HUES6 (cell line): Measurements from ENCODE around the gene SAMD3.
"Not testable (repeated sequence)": the region's sequence is repeated elsewhere in the genome, so short reads cannot be mapped to it uniquely, and the experiment has no call there.

Source experiments
- H3K27ac ChIP-seq: 2 replicates; pipeline ENCODE4 v1.7.0; 2013; ENCODE audit warnings: low read depth, mild to moderate bottlenecking, low read length, inconsistent platforms
- H3K27me3 ChIP-seq: 2 replicates; pipeline ENCODE4 v1.6.1; 2013; ENCODE audit warnings: low read length; ENCODE audit not compliant: control insufficient read depth, insufficient read depth
- H3K36me3 ChIP-seq: 2 replicates; pipeline ENCODE4 v1.6.1; 2013; ENCODE audit warnings: low read length; ENCODE audit not compliant: control insufficient read depth, insufficient read depth
- H3K4me1 ChIP-seq: 2 replicates; pipeline ENCODE4 v1.6.1; 2013; ENCODE audit warnings: low read length; ENCODE audit not compliant: control insufficient read depth, insufficient read depth
- H3K4me3 ChIP-seq: 2 replicates; pipeline ENCODE4 v1.5.1; 2013; ENCODE audit warnings: low read depth, low read length
- H3K9ac ChIP-seq: one replicate; pipeline ENCODE4 v1.6.1; 2013; ENCODE audit warnings: mild to moderate bottlenecking, low read length
- H3K9me3 ChIP-seq: 2 replicates; pipeline ENCODE4 v1.6.1; 2013; ENCODE audit warnings: low read depth, low read length; ENCODE audit not compliant: control insufficient read depth, insufficient read depth

Gene SAMD3

GRCh38 chr6:130176378-130176777, 46.4 kb downstream of the SAMD3 start:
- no peak overlapping the region for H3K27ac ChIP-seq
- H3K27me3 ChIP-seq: no peaks in the 10 kb centered on the region
- H3K36me3 ChIP-seq: peaks cover 4% of the 10 kb centered on the region; the same call in 1 of the 2 replicates
- H3K9ac ChIP-seq: no peak overlapping the region
- H3K4me1 ChIP-seq: peaks cover 11% of the 10 kb centered on the region; the same call in 1 of the 2 replicates
- H3K4me3 ChIP-seq: no peak overlapping the region
- no peaks in the 10 kb centered on the region for H3K9me3 ChIP-seq

GRCh38 chr6:130173377-130174004, 49.3 kb downstream of the SAMD3 start:
- H3K4me3 ChIP-seq, H3K9ac ChIP-seq, H3K36me3 ChIP-seq, H3K4me1 ChIP-seq, H3K27ac ChIP-seq, H3K27me3 ChIP-seq, H3K9me3 ChIP-seq: not testable (repeated sequence)

- not testable (repeated sequence) for H3K4me1 ChIP-seq, H3K36me3 ChIP-seq, H3K27me3 ChIP-seq, H3K9ac ChIP-seq, H3K27ac ChIP-seq, H3K4me3 ChIP-seq, H3K9me3 ChIP-seq
These were observed 52.6 kb downstream of the SAMD3 start for GRCh38 chr6:130170160-130170559.

- H3K9me3 ChIP-seq: no peaks in the 10 kb centered on the region
- no peaks in the 10 kb centered on the region; the same call in 1 of the 2 replicates for H3K4me1 ChIP-seq
- H3K27me3 ChIP-seq: no peaks in the 10 kb centered on the region
- no peak overlapping the region for H3K4me3 ChIP-seq
- H3K9ac ChIP-seq: no peak overlapping the region
- H3K36me3 ChIP-seq: no peaks in the 10 kb centered on the region
- no peak overlapping the region for H3K27ac ChIP-seq
These were observed 55.1 kb downstream of the SAMD3 start for GRCh38 chr6:130167655-130168054.

DNA sequence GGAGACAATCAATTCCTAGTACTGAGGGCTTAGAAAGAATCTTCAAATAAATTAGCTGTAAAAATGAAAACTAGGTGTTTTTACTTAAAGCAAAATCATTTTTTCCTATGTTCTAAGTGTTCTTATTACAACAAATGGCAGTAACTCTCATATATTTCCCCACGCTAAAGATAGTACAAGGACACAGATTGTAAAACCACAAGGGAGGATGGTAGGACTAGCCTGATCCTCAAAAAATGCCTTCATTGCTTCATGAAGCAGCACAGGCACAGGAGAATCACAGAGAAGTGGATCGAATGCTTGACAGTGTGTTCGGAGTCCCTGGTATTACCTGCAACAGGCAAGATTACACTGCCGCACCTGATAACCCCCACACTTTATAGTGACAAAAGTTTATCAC, 58.5 kb downstream of the SAMD3 start:
- H3K9me3 ChIP-seq: no peaks in the 10 kb centered on the region
- H3K4me1 ChIP-seq: no peaks in the 10 kb centered on the region; the same call in 1 of the 2 replicates
- no peak overlapping the region for H3K4me3 ChIP-seq
- H3K36me3 ChIP-seq: no peaks in the 10 kb centered on the region
- no peaks in the 10 kb centered on the region for H3K27me3 ChIP-seq
- no peak overlapping the region for H3K27ac ChIP-seq
- H3K9ac ChIP-seq: no peak overlapping the region

DNA sequence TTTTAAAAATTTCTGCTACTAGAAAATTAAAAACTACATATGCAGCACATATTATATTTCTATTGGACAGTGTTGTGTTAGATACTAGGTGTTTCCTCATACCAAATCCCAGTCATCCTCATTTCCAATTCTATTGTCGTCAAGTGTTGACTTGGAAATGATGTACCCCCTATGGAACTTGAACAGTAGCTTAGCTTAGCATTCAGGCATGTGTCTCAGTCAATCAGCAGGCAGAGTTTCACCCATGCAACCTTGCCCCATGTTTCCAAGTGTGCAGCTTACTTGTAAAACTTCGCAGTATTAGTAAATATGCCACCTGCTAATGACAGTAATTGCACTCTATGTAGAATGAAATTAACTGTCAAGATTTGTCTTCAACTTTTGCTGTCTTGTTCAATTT, 59.5 kb downstream of the SAMD3 start:
- no peaks in the 10 kb centered on the region; the same call in 1 of the 2 replicates for H3K4me1 ChIP-seq
- H3K9ac ChIP-seq: no peak overlapping the region
- H3K4me3 ChIP-seq: no peak overlapping the region
- H3K27ac ChIP-seq: no peak overlapping the region
- peaks cover 7% of the 10 kb centered on the region for H3K9me3 ChIP-seq
- no peaks in the 10 kb centered on the region for H3K36me3 ChIP-seq
- no peaks in the 10 kb centered on the region for H3K27me3 ChIP-seq

- Histone ChIP-seq H3K9ac (no peak overlapping the region), H3K27me3 (no peaks in the 10 kb centered on the region), H3K4me1 (no peaks in the 10 kb centered on the region; the same call in 1 of the 2 replicates), H3K9me3 (peaks cover 9% of the 10 kb centered on the region), H3K27ac (no peak overlapping the region), H3K36me3 (no peaks in the 10 kb centered on the region), H3K4me3 (no peak overlapping the region)
These were observed 60.3 kb downstream of the SAMD3 start for GRCh38 chr6:130162421-130162820.

- Histone ChIP-seq H3K9me3 (peaks cover 9% of the 10 kb centered on the region), H3K9ac (no peak overlapping the region), H3K36me3 (no peaks in the 10 kb centered on the region), H3K27ac (no peak overlapping the region), H3K27me3 (no peaks in the 10 kb centered on the region), H3K4me3 (no peak overlapping the region), H3K4me1 (no peaks in the 10 kb centered on the region; the same call in 1 of the 2 replicates)
These were observed 60.9 kb downstream of the SAMD3 start for GRCh38 chr6:130161683-130162404.

GRCh38 chr6:130159956-130160355, 62.8 kb downstream of the SAMD3 start:
- no peaks in the 10 kb centered on the region for H3K4me1 ChIP-seq
- no peak overlapping the region for H3K27ac ChIP-seq
- H3K36me3 ChIP-seq: no peaks in the 10 kb centered on the region
- H3K27me3 ChIP-seq: no peaks in the 10 kb centered on the region
- no peak overlapping the region for H3K9ac ChIP-seq
- peaks cover 9% of the 10 kb centered on the region for H3K9me3 ChIP-seq
- H3K4me3 ChIP-seq: no peak overlapping the region

DNA sequence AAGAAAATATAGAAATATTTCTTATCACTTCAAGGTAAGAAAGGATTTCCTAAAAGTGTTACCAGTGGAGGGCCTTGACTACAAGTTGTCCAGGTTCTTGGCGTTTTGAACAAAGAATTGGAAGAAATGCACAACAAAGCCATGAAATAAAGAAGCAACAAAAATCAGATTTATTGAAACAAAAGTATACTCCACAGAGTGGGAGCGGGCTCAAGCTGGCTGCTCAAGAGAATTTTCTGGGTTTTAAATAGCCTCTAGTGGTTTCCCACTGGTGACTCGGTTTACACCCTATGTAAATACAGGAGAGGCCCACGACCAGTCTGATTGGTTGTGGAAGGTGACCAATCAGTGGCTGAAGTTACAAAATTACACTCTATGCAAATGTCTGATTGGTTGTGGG, 64.2 kb downstream of the SAMD3 start:
- no peak overlapping the region for H3K4me3 ChIP-seq
- no peak overlapping the region for H3K9ac ChIP-seq
- no peaks in the 10 kb centered on the region for H3K36me3 ChIP-seq
- H3K9me3 ChIP-seq: peaks cover 9% of the 10 kb centered on the region
- H3K4me1 ChIP-seq: no peaks in the 10 kb centered on the region
- H3K27me3 ChIP-seq: no peaks in the 10 kb centered on the region
- H3K27ac ChIP-seq: no peak overlapping the region

DNA sequence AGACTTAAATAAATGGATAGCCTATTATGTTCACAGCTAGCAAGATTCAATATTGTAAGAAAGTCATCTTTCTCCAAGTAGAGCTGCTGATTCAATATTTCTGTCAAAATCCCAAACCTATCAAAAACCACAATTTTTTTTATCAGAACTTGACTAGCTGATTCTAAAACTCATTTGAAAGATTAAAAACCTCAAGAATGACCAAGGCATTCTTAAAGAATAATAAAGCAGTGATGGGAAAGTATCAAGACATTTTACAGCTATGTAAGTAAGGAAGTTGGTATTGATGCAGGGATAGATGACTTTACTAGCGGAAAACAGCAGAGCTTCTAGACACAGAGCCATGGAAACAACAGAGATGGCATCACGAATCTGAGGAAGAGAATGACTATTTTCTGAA, 64.7 kb downstream of the SAMD3 start:
- Histone ChIP-seq H3K27ac (no peak overlapping the region), H3K4me3 (no peak overlapping the region), H3K9me3 (peaks cover 9% of the 10 kb centered on the region), H3K36me3 (no peaks in the 10 kb centered on the region), H3K9ac (no peak overlapping the region), H3K4me1 (0 out of 2 replicates have a peak, but pooled peaks cover 1% of the 10 kb centered on the region), H3K27me3 (no peaks in the 10 kb centered on the region)
